ENCODE results near the gene CCDC88B. TPM values are rescaled to one million over a fixed set of nuclear protein-coding genes. Genes with fewer than 3 reads are reported as not detected.

CCDC88B gene, protein sequence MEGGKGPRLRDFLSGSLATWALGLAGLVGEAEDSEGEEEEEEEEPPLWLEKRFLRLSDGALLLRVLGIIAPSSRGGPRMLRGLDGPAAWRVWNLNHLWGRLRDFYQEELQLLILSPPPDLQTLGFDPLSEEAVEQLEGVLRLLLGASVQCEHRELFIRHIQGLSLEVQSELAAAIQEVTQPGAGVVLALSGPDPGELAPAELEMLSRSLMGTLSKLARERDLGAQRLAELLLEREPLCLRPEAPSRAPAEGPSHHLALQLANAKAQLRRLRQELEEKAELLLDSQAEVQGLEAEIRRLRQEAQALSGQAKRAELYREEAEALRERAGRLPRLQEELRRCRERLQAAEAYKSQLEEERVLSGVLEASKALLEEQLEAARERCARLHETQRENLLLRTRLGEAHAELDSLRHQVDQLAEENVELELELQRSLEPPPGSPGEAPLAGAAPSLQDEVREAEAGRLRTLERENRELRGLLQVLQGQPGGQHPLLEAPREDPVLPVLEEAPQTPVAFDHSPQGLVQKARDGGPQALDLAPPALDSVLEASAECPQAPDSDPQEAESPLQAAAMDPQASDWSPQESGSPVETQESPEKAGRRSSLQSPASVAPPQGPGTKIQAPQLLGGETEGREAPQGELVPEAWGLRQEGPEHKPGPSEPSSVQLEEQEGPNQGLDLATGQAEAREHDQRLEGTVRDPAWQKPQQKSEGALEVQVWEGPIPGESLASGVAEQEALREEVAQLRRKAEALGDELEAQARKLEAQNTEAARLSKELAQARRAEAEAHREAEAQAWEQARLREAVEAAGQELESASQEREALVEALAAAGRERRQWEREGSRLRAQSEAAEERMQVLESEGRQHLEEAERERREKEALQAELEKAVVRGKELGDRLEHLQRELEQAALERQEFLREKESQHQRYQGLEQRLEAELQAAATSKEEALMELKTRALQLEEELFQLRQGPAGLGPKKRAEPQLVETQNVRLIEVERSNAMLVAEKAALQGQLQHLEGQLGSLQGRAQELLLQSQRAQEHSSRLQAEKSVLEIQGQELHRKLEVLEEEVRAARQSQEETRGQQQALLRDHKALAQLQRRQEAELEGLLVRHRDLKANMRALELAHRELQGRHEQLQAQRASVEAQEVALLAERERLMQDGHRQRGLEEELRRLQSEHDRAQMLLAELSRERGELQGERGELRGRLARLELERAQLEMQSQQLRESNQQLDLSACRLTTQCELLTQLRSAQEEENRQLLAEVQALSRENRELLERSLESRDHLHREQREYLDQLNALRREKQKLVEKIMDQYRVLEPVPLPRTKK (N-terminal part only)
- total RNA-seq = 10 to 100 TPM in 1 of 4 donors, 1 to 10 TPM in 3; 7.0 to 12.5 (median 8.2) TPM

DNA sequence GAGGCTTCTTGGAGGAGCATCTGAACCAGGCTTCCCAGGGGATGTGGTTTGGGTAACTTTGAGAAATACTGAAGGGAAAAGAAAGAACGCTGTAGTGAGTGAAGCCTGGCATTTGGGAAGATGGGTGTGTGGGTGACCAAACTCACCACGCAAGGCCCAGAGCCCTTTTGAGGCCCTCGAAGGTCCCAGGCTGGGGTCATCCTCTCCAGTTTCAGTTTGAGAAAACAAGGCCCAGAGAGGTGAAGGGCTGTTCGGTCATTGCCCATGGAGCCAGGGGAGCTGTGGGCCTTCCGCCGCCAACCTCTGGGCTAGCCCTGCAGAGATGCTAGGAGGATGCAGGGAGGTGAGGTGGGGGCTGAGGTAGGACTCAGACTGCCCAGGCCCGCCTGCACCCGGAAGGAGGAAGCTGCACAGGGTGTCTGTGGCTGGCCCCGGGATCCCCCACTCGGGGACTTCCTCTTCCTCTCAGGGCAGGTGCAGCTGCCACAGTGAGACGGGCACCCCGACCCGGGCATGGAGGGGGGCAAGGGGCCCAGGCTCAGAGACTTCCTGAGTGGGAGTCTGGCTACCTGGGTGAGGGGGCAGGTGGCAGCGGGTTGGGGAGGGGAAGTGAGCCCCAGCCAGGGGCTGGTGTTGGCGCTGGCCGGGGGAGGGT, at the start of gene CCDC88B:
Gene CCDC88B, plus strand, starts transcription at position 451 of the 655 bp plus-strand sequence. Its CDS starts 63 bp downstream, at position 514.
- Histone ChIP-seq H3K4me3 (peak within 1 kb of the TSS; percentile 32 to 47 (median 35)), H3K27ac (replicated peaks in 1 of 4) (no peak within 1 kb of the TSS), H3K4me1 (peaks cover 7 to 33% (median 26%) of the 10 kb centered on the region in 4 donors), H3K36me3 (no peaks in the 10 kb centered on the region), H3K27me3 (no peaks in the 10 kb centered on the region), H3K9me3 (no peaks in the 10 kb centered on the region)
- DNase-seq (ENCODE audit: extremely low spot score) = no peak
- 64% methylated on average over 13 of the region's 16 CpGs for WGBS
- intact Hi-C loops (cut with DNase I) = no loop called here
- TF ChIP-seq, protein P1, sequence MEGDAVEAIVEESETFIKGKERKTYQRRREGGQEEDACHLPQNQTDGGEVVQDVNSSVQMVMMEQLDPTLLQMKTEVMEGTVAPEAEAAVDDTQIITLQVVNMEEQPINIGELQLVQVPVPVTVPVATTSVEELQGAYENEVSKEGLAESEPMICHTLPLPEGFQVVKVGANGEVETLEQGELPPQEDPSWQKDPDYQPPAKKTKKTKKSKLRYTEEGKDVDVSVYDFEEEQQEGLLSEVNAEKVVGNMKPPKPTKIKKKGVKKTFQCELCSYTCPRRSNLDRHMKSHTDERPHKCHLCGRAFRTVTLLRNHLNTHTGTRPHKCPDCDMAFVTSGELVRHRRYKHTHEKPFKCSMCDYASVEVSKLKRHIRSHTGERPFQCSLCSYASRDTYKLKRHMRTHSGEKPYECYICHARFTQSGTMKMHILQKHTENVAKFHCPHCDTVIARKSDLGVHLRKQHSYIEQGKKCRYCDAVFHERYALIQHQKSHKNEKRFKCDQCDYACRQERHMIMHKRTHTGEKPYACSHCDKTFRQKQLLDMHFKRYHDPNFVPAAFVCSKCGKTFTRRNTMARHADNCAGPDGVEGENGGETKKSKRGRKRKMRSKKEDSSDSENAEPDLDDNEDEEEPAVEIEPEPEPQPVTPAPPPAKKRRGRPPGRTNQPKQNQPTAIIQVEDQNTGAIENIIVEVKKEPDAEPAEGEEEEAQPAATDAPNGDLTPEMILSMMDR (IDR thresholded peaks at IDR 0.05) = no peak
- no peak for TF ChIP-seq POLR2A (IDR thresholded peaks at IDR 0.05; ENCODE audit: low read depth)
- TF ChIP-seq EP300 (IDR thresholded peaks at IDR 0.05) = no peak
- TF ChIP-seq POLR2AphosphoS5 (IDR thresholded peaks at IDR 0.05) = no peak

DNA sequence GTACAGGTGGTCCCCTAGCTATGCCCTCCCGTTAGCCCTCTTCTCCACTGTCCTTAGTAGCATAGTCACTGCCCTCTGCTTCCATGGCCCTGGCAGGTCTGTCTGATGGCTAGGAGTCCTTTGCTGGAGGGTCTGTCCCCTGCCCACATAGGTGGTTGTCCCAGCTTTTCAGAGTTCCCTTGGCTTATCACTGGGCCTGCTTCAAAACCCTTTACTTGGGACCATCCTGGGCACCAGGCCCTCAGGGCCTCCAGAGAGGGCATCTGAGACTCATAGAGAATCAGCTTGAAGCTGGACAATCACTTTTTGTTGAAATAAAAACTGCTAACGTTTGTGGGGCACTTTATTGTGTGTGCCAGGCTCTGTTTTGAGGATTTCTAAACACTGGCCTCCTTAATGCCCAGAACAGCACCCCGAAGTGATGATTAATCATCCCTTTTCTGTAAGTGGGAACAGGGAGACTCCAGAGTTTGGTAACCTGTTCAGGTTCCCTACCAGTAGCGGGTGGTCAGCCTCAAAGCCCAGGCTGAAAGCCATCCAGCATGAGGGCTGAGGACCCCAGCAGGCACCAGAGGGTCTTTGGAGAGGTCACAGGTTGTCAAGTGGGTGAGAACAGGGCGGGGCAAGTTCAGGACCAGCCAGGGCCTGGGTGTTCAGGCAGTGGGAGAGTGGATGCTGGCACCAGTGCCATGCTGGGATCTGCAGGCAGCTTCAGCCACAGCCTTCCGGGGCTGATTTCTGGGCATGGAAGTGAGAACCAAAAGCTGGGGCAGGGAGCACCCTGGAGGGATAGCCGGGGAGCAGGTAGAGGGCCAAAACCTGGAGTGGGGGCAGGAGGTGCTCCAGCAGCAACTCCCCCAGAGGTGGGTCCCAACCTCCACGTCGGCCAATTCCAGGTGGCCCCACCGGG, 49.4 kb upstream of the CCDC88B start:
- Histone ChIP-seq H3K9me3 (no peaks in the 10 kb centered on the region), H3K4me3 (no peak overlapping the region), H3K27me3 (peaks cover 9 to 60% (median 27%) of the 10 kb centered on the region in 4 donors), H3K27ac (replicated peaks in 1 of 4) (no peak overlapping the region), H3K4me1 (peaks cover 25 to 50% (median 38%) of the 10 kb centered on the region in 4 donors), H3K36me3 (peaks cover 0 to 16% (median 7%) of the 10 kb centered on the region in 4 donors)
- intact Hi-C loops (cut with DNase I) = no loop called here
- WGBS = 73% methylated on average over 6 of the region's 10 CpGs
- TF ChIP-seq POLR2AphosphoS5 (IDR thresholded peaks at IDR 0.05) = no peak
- TF ChIP-seq POLR2A (IDR thresholded peaks at IDR 0.05; ENCODE audit: low read depth) = no peak
- TF ChIP-seq, protein P1 (IDR thresholded peaks at IDR 0.05) = no peak
- TF ChIP-seq EP300 (IDR thresholded peaks at IDR 0.05) = no peak
- no peak for DNase-seq (ENCODE audit: extremely low spot score)

DNA sequence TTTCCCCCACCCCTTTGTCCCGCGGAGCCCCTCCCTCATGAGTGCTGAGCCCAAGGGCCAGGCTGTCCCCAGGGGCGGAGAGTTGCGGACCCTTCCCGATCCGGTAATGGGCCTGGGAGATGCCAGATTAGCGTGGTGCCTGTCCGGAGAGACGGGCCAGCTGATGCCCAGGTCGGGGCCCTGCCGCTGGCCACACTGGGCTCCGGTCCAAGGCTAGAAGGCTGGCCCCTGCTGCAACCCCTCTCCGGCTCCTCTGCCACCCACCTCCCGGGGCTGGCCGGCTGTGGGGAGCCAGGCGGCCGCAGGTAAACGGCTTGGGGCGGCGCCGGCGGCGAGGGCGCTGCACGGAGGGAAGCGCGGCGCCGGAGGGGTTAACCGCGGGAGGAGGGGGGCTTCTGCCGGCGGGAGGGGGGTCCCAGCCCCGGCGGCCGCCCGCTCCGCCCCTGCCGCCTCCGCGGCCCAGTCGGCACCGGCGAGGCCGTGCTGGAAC, 48.7 kb upstream of the CCDC88B start, which contains the start of gene KCNK4:
Gene KCNK4, plus strand, starts transcription at position 41 of the 490 bp plus-strand sequence. CDS start 1,717 bp downstream, outside the sequence.
- Histone ChIP-seq H3K4me1 (peaks cover 20 to 44% (median 32%) of the 10 kb centered on the region in 4 donors), H3K4me3 (peak within 1 kb of the TSS; percentile 43 to 56 (median 50)), H3K9me3 (no peaks in the 10 kb centered on the region), H3K27me3 (peaks cover 9 to 67% (median 34%) of the 10 kb centered on the region in 4 donors), H3K36me3 (peaks cover 0 to 16% (median 7%) of the 10 kb centered on the region in 4 donors), H3K27ac (replicated peaks in 1 of 4) (no peak within 1 kb of the TSS)
- TF ChIP-seq EP300 (IDR thresholded peaks at IDR 0.05) (no peak), POLR2A (IDR thresholded peaks at IDR 0.05; ENCODE audit: low read depth) (no peak), POLR2AphosphoS5 (IDR thresholded peaks at IDR 0.05) (no peak)
- TF ChIP-seq, protein P1 (IDR thresholded peaks at IDR 0.05) = no peak
- no CpG with 5 or more reads among the region's 45 CpGs for WGBS
- no peak for DNase-seq (ENCODE audit: extremely low spot score)
- intact Hi-C loops (cut with DNase I) = no loop called here

All from esophagus muscularis mucosa (tissue), 4 donors.